ENCODE data around the gene DCST2. TPM values are rescaled to one million over a fixed set of nuclear protein-coding genes. Genes with fewer than 3 reads are reported as not detected.

Gene DCST2
- total and polyA plus RNA-seq, 10 of the 15 experiments (the other 5 are each of a cell fraction or from before 2014, with no cell fraction given): 0.33 to 0.41 (median 0.36) TPM; not detected in 7

- TF ChIP-seq ZNF592 (IDR thresholded peaks at IDR 0.05) (no peak), MEF2B (IDR thresholded peaks at IDR 0.05; ENCODE audit: partially characterized antibody, poor library complexity, severe bottlenecking) (peak; percentile 74), MTA2 (IDR thresholded peaks at IDR 0.05; ENCODE audit: low read depth) (peak; percentile 60; the same call in 1 of the 2 replicates), NR2C1 (IDR thresholded peaks at IDR 0.05) (peak; percentile 27; the same call in 1 of the 2 replicates), WRNIP1 (IDR thresholded peaks at IDR 0.05; ENCODE audit: borderline replicate concordance, low read depth, low read length) (peak; percentile 100), USF1 (IDR thresholded peaks at IDR 0.05; ENCODE audit: borderline replicate concordance, extremely low read length, insufficient read depth, low read depth, low read length) (no peak), STAT1 (conservative IDR thresholded peaks at IDR 0.05) (no peak), TAF1 (IDR thresholded peaks at IDR 0.05; ENCODE audit: borderline replicate concordance, low read depth, low read length) (peak; percentile 50; the same call in 1 of the 2 replicates), RFX5 (IDR thresholded peaks at IDR 0.05; ENCODE audit: low read depth, low read length) (no peak), ZNF622 (IDR thresholded peaks at IDR 0.05) (no peak), IKZF2 (IDR thresholded peaks at IDR 0.05) (no peak; a peak in 2 of 4 replicates), PAX8 (IDR thresholded peaks at IDR 0.05) (no peak), NR2C2 (IDR thresholded peaks at IDR 0.05; ENCODE audit: borderline replicate concordance, control insufficient read depth, insufficient read length, low read depth) (no peak), ZNF24 (IDR thresholded peaks at IDR 0.05) (no peak), KDM1A (IDR thresholded peaks at IDR 0.05; ENCODE audit: borderline replicate concordance) (no peak), POLR2AphosphoS5 (IDR thresholded peaks at IDR 0.05; ENCODE audit: low read length) (no peak), NFYA (IDR thresholded peaks at IDR 0.05; ENCODE audit: borderline replicate concordance, low read depth, low read length) (no peak), ZBTB11 (CRISPR knock-in tag; IDR thresholded peaks at IDR 0.05) (no peak), MXI1 (IDR thresholded peaks at IDR 0.05; ENCODE audit: low read depth, low read length) (no peak; the same call in 1 of the 2 replicates), HDAC6 (IDR thresholded peaks at IDR 0.05; ENCODE audit: unreplicated experiment) (no peak), CBX3 (IDR thresholded peaks at IDR 0.05; ENCODE audit: borderline replicate concordance, low read depth) (no peak), SMC3 (IDR thresholded peaks at IDR 0.05; ENCODE audit: borderline replicate concordance, low read length) (no peak)
Observed at GRCh38 chr1:155001675-155002463, 31.7 kb downstream of the DCST2 start (continued).
